Thyroid gland (tissue), 4 donors: ENCODE data around the gene FAM180B.

ENCODE experiments used
- POLR2A ChIP-seq, 2 donors: fragments of 450-650 bp; IDR thresholded peaks; one replicate each; pipeline ENCODE4 v1.6.1; 2017; ENCODE audit warnings: antibody characterized with exemption in 2 of 2, mild to moderate bottlenecking in 2 of 2, moderate library complexity in 1 of 2
- TF ChIP-seq, protein P1 (sequence below), 6 experiments: fragments of 200-600 bp in 3 of 6; fragments of 450-650 bp in 3 of 6; sonication (generic) in 3 of 6; IDR thresholded peaks; one replicate each; pipeline ENCODE4 v1.5.1; 2016 to 2019; ENCODE audit warnings: antibody characterized with exemption in 6 of 6, mild to moderate bottlenecking in 2 of 6, inconsistent platforms in 1 of 6, moderate library complexity in 1 of 6

DNA sequence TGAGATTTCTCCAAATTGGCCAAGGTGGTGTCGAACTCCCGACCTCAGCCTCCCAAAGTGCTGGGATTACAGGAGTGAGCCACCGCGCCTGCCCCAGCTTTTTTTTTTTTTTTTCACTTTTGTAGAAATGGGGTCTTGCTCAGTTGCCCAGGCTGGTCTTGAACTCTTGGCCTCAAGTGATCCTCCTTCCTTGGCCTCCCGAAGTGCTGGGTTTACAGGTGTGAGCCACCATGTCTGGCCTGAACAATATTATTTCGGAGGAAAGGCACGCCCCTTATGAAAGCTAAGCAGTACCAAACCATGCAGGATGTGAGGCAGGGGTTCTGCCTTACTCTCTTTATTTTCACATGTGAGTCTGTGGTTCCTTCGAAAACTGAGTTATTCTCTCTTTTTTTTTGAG, 39.8 kb downstream of the FAM180B start:
- no peak for TF ChIP-seq POLR2A (IDR thresholded peaks at IDR 0.05)
- TF ChIP-seq, protein P1, sequence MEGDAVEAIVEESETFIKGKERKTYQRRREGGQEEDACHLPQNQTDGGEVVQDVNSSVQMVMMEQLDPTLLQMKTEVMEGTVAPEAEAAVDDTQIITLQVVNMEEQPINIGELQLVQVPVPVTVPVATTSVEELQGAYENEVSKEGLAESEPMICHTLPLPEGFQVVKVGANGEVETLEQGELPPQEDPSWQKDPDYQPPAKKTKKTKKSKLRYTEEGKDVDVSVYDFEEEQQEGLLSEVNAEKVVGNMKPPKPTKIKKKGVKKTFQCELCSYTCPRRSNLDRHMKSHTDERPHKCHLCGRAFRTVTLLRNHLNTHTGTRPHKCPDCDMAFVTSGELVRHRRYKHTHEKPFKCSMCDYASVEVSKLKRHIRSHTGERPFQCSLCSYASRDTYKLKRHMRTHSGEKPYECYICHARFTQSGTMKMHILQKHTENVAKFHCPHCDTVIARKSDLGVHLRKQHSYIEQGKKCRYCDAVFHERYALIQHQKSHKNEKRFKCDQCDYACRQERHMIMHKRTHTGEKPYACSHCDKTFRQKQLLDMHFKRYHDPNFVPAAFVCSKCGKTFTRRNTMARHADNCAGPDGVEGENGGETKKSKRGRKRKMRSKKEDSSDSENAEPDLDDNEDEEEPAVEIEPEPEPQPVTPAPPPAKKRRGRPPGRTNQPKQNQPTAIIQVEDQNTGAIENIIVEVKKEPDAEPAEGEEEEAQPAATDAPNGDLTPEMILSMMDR (IDR thresholded peaks at IDR 0.05), result no peak
